K562 (cell line): ENCODE measurements around the gene FIBP. TPM values are rescaled to one million over a fixed set of nuclear protein-coding genes. Genes with fewer than 3 reads are reported as not detected.

Experiments
- ARNT ChIP-seq, 2 experiments: fragments of 450-650 bp; IDR thresholded peaks; 2 replicates each; pipeline ENCODE4 v1.6.1; 2016; ENCODE audit warnings: mild to moderate bottlenecking in 1 of 2
- BRF1 ChIP-seq: IDR thresholded peaks from 3 replicates; pipeline ENCODE4 v1.6.1; 2011; ENCODE audit warnings: borderline replicate concordance, mild to moderate bottlenecking; ENCODE audit not compliant: insufficient read length; ENCODE audit errors: extremely low read depth
- HDAC2 ChIP-seq: fragments of 450-650 bp; IDR thresholded peaks from 2 replicates; pipeline ENCODE4 v1.6.1; 2016; ENCODE audit warnings: mild to moderate bottlenecking
- PHB ChIP-seq: fragments of 250-450 bp; sonication (Bioruptor Pico); IDR thresholded peaks from 2 replicates; pipeline ENCODE4 v1.5.0; 2021
- PTBP1 ChIP-seq: fragments of 200-400 bp; formaldehyde crosslinking; IDR thresholded peaks from 2 replicates; pipeline ENCODE4 v1.6.1; 2017; ENCODE audit warnings: low read depth, low read length
- RBBP5 ChIP-seq: fragments of 200-600 bp; sonication (generic); IDR thresholded peaks from 2 replicates; pipeline ENCODE4 v1.6.1; 2012; ENCODE audit warnings: borderline replicate concordance, mild to moderate bottlenecking, low read length, control low read depth, inconsistent platforms; ENCODE audit not compliant: insufficient read depth, poor library complexity, severe bottlenecking
- SUPT5H ChIP-seq: fragments of 450-650 bp; IDR thresholded peaks from 2 replicates; pipeline ENCODE4 v1.6.1; 2016
- TCFL5 ChIP-seq: fragments of 250-450 bp; sonication (Bioruptor Pico); conservative IDR thresholded peaks from 2 replicates; pipeline ENCODE4 v1.6.1; 2021; ENCODE audit warnings: mild to moderate bottlenecking, moderate library complexity, matching md5 sums
- ZEB2 ChIP-seq: fragments of 450-650 bp; IDR thresholded peaks from 2 replicates; pipeline ENCODE4 v1.6.1; 2016
- ZKSCAN8 ChIP-seq: fragments of 200-800 bp; sonication (Bioruptor generic); IDR thresholded peaks from 2 replicates; pipeline ENCODE4 v1.6.1; 2016; ENCODE audit warnings: missing genetic modification characterization, missing compliant biosample characterization
- ZNF12 ChIP-seq: sonication (generic); formaldehyde crosslinking; IDR thresholded peaks from 2 replicates; pipeline ENCODE4 v1.4.0; 2020; ENCODE audit warnings: mild to moderate bottlenecking, missing genetic modification reagents
- ZNF140 ChIP-seq: fragments of 250-450 bp; sonication (Bioruptor Pico); IDR thresholded peaks from 2 replicates; pipeline ENCODE4 v1.8.0; 2021; ENCODE audit warnings: moderate library complexity, mild to moderate bottlenecking, inconsistent platforms
- ZNF24 ChIP-seq: fragments of 450-650 bp; IDR thresholded peaks from 2 replicates; pipeline ENCODE4 v1.6.1; 2016
- ZNF347 ChIP-seq: fragments of 450-650 bp; formaldehyde crosslinking; IDR thresholded peaks from 2 replicates; pipeline ENCODE4 v1.4.0; 2020; ENCODE audit warnings: low read depth, mild to moderate bottlenecking, moderate library complexity
- polyA plus RNA-seq, 8 experiments: library from polyadenylated mRNA; depleted of rRNA in 4 of 8; stranded (reverse) in 5 of 8; unstranded in 3 of 8; fragments of >200 nt; fragmentation: Nextera tagmentation in 2 of 8; fragmentation: Illumina TruSeq in 1 of 8; extraction: Ambion mirVana in 2 of 8; extraction: Trizol in 1 of 8; gene quantifications; 2 replicates each; pipeline versions ENCODE4 v1.2.1 to v1.2.3, GENCODE V29; 2011 to 2014; ENCODE audit warnings: inconsistent platforms in 1 of 8, missing spikeins in 1 of 8
- total RNA-seq, 7 experiments: library from RNA; depleted of rRNA in 6 of 7; stranded (reverse); fragments of >200 nt in 6 of 7; fragmentation: Illumina TruSeq in 2 of 7; extraction: Trizol in 2 of 7; gene quantifications; 2 replicates each; pipeline versions ENCODE4 v1.2.1 to v1.2.3, GENCODE V29; 2011 to 2021; ENCODE audit warnings: low replicate concordance in 1 of 7
- TF ChIP-seq, protein P1 (sequence below): sonication (generic); formaldehyde crosslinking; IDR thresholded peaks from 2 replicates; pipeline ENCODE4 v1.8.1; 2022; ENCODE audit warnings: missing genetic modification reagents
- TF ChIP-seq, protein P2 (sequence below): sonication (generic); formaldehyde crosslinking; IDR thresholded peaks from 2 replicates; pipeline ENCODE4 v1.8.0; 2023; ENCODE audit warnings: mild to moderate bottlenecking, missing genetic modification reagents
- TF ChIP-seq, protein P3 (sequence below): sonication (generic); formaldehyde crosslinking; IDR thresholded peaks from 2 replicates; pipeline ENCODE4 v1.9.0; 2022; ENCODE audit warnings: mild to moderate bottlenecking, missing genetic modification reagents
- TF ChIP-seq, protein P4 (sequence below): sonication (generic); formaldehyde crosslinking; IDR thresholded peaks from 2 replicates; pipeline ENCODE4 v1.8.0; 2022; ENCODE audit warnings: mild to moderate bottlenecking, missing genetic modification reagents

FIBP gene
- total and polyA plus RNA-seq, 9 of the 15 experiments (the other 6 are each of a cell fraction or from before 2014, with no cell fraction given), result 41.2 to 79.2 (median 48.6) TPM

DNA sequence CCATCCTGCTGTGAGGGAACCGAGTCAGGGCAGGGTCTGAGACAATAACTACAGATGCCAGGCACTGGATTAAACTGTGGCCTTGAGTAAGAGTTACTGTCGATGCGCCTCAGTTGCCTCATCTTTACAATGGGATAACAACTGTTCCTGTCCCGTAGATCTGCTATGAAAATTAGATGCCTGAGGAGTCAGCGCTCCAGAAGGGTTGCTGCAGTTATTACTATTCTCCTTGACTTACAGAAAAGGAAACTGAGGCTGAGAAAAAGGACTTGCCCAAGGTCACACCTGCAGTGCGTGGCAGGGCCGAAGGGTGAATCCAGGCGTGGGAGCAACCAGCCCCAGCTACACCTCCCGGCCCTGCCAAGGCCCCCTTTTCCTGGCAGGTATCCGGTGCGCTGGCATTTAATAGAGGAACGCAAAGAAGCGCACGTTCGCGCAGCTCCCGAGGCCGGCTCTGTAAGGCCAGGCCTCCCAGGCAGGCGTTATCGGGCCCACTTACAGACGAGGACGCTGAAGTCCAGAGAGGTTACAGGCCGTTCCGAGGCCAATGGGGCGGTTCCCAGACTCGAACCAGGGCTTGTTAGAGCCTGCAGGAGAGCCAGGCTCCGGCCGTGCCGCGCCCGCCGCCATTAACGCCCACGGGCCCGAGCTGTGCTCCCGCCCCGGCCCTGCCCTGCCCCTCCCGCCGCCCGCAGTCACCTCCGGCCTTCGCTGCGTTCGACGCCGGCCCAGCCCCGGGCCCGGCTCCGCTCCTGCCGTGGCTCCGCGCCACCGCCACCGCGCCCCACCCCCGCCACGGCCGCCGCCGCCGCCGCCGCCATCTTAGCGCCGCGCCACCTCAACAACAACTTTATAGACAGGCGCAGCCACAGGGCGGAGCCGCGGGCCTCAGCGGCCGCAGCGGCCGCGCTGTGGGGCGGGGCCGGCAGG lies 30.2 kb upstream of the FIBP start, which contains the start of gene C11orf68 (continued):
- TF ChIP-seq, protein P1, sequence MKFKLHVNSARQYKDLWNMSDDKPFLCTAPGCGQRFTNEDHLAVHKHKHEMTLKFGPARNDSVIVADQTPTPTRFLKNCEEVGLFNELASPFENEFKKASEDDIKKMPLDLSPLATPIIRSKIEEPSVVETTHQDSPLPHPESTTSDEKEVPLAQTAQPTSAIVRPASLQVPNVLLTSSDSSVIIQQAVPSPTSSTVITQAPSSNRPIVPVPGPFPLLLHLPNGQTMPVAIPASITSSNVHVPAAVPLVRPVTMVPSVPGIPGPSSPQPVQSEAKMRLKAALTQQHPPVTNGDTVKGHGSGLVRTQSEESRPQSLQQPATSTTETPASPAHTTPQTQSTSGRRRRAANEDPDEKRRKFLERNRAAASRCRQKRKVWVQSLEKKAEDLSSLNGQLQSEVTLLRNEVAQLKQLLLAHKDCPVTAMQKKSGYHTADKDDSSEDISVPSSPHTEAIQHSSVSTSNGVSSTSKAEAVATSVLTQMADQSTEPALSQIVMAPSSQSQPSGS (CRISPR knock-in tag), result no peak
- TF ChIP-seq SUPT5H (no peak), ZNF24 (no peak), ZEB2 (no peak), ZNF12 (peak; percentile 81; the same call in 1 of the 2 replicates), BRF1 (no peak), TCFL5 (CRISPR knock-in tag) (no peak), ZKSCAN8 (CRISPR knock-in tag) (no peak), HDAC2 (peak; percentile 78), RBBP5 (peak; percentile 35), ZNF140 (CRISPR knock-in tag) (no peak), ZNF347 (CRISPR knock-in tag) (no peak), PHB (no peak), PTBP1 (0 out of 2 replicates have a peak, but pooled peaks have one; percentile 57), ARNT (IDR thresholded peaks at IDR 0.05) (no peak)
- TF ChIP-seq, protein P2, sequence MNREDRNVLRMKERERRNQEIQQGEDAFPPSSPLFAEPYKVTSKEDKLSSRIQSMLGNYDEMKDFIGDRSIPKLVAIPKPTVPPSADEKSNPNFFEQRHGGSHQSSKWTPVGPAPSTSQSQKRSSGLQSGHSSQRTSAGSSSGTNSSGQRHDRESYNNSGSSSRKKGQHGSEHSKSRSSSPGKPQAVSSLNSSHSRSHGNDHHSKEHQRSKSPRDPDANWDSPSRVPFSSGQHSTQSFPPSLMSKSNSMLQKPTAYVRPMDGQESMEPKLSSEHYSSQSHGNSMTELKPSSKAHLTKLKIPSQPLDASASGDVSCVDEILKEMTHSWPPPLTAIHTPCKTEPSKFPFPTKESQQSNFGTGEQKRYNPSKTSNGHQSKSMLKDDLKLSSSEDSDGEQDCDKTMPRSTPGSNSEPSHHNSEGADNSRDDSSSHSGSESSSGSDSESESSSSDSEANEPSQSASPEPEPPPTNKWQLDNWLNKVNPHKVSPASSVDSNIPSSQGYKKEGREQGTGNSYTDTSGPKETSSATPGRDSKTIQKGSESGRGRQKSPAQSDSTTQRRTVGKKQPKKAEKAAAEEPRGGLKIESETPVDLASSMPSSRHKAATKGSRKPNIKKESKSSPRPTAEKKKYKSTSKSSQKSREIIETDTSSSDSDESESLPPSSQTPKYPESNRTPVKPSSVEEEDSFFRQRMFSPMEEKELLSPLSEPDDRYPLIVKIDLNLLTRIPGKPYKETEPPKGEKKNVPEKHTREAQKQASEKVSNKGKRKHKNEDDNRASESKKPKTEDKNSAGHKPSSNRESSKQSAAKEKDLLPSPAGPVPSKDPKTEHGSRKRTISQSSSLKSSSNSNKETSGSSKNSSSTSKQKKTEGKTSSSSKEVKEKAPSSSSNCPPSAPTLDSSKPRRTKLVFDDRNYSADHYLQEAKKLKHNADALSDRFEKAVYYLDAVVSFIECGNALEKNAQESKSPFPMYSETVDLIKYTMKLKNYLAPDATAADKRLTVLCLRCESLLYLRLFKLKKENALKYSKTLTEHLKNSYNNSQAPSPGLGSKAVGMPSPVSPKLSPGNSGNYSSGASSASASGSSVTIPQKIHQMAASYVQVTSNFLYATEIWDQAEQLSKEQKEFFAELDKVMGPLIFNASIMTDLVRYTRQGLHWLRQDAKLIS (CRISPR knock-in tag), result peak; percentile 47; the same call in 1 of the 2 replicates
- TF ChIP-seq, protein P3, sequence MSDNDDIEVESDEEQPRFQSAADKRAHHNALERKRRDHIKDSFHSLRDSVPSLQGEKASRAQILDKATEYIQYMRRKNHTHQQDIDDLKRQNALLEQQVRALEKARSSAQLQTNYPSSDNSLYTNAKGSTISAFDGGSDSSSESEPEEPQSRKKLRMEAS (CRISPR knock-in tag), result no peak; the same call in 1 of the 2 replicates
- TF ChIP-seq, protein P4, sequence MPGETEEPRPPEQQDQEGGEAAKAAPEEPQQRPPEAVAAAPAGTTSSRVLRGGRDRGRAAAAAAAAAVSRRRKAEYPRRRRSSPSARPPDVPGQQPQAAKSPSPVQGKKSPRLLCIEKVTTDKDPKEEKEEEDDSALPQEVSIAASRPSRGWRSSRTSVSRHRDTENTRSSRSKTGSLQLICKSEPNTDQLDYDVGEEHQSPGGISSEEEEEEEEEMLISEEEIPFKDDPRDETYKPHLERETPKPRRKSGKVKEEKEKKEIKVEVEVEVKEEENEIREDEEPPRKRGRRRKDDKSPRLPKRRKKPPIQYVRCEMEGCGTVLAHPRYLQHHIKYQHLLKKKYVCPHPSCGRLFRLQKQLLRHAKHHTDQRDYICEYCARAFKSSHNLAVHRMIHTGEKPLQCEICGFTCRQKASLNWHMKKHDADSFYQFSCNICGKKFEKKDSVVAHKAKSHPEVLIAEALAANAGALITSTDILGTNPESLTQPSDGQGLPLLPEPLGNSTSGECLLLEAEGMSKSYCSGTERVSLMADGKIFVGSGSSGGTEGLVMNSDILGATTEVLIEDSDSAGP (CRISPR knock-in tag), result no peak
